ENCODE results near the gene FIGNL1. TPM values are rescaled to one million over a fixed set of nuclear protein-coding genes. Genes with fewer than 3 reads are reported as not detected.

FIGNL1 gene
- total RNA-seq, 2 donors from 2014 or later = 28.0 to 38.2 TPM

DNA sequence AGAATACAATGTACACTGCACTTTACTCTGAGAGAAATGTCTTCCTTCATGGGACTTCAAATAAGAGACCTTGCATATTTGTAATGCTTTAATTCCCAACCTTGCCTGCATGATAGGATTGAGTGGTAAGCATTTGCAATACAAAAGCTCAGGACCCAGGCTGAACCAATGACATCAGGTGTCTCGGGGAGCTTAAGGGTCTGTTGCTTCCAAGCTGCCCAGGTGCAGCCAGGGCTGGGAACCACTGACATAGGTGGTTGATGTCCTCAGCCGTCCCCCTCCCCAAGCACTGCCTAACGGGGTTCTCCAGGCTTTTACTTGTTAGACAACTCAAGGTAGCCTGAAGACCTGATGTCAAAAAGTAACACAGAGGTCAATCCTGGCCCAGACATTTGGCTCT lies 29.1 kb downstream of the FIGNL1 start:
- DNase-seq = peak; percentile 49
- H3K36me3 Mint-ChIP-seq (ENCODE audit: low read depth) = no peaks in the 10 kb centered on the region
- Histone ChIP-seq H3K9me3 (ENCODE audit: control insufficient read depth, low read length) (no peaks in the 10 kb centered on the region), H3K4me3 (ENCODE audit: low read length) (no peak overlapping the region), H3K4me1 (ENCODE audit: control insufficient read depth, insufficient read depth, low read length) (no peaks in the 10 kb centered on the region), H3K27ac (ENCODE audit: low read depth, low read length) (no peak overlapping the region), H3K36me3 (ENCODE audit: control insufficient read depth, insufficient read depth, low read length) (no peaks in the 10 kb centered on the region), H3K27me3 (ENCODE audit: control insufficient read depth, insufficient read depth, low read length, poor library complexity, severe bottlenecking) (no peaks in the 10 kb centered on the region), H3K9ac (ENCODE audit: extremely low read depth, low read length, poor library complexity, severe bottlenecking) (no peak overlapping the region)
- TF ChIP-seq, protein P1, sequence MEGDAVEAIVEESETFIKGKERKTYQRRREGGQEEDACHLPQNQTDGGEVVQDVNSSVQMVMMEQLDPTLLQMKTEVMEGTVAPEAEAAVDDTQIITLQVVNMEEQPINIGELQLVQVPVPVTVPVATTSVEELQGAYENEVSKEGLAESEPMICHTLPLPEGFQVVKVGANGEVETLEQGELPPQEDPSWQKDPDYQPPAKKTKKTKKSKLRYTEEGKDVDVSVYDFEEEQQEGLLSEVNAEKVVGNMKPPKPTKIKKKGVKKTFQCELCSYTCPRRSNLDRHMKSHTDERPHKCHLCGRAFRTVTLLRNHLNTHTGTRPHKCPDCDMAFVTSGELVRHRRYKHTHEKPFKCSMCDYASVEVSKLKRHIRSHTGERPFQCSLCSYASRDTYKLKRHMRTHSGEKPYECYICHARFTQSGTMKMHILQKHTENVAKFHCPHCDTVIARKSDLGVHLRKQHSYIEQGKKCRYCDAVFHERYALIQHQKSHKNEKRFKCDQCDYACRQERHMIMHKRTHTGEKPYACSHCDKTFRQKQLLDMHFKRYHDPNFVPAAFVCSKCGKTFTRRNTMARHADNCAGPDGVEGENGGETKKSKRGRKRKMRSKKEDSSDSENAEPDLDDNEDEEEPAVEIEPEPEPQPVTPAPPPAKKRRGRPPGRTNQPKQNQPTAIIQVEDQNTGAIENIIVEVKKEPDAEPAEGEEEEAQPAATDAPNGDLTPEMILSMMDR (conservative IDR thresholded peaks at IDR 0.05) = no peak
- H3K4me3 Mint-ChIP-seq = no peak overlapping the region
- no peak overlapping the region for H3K27ac Mint-ChIP-seq
- no peaks in the 10 kb centered on the region for H3K27me3 Mint-ChIP-seq (ENCODE audit: insufficient read depth)
- peaks cover 12% of the 10 kb centered on the region for H3K4me1 Mint-ChIP-seq
- 83 to 87% methylated on average over 3 of the region's 3 CpGs for WGBS, 2 experiments (ENCODE audit: insufficient coverage in 1 of 2, insufficient read length in 1 of 2)
- H3K9me3 Mint-ChIP-seq = no peaks in the 10 kb centered on the region

DNA sequence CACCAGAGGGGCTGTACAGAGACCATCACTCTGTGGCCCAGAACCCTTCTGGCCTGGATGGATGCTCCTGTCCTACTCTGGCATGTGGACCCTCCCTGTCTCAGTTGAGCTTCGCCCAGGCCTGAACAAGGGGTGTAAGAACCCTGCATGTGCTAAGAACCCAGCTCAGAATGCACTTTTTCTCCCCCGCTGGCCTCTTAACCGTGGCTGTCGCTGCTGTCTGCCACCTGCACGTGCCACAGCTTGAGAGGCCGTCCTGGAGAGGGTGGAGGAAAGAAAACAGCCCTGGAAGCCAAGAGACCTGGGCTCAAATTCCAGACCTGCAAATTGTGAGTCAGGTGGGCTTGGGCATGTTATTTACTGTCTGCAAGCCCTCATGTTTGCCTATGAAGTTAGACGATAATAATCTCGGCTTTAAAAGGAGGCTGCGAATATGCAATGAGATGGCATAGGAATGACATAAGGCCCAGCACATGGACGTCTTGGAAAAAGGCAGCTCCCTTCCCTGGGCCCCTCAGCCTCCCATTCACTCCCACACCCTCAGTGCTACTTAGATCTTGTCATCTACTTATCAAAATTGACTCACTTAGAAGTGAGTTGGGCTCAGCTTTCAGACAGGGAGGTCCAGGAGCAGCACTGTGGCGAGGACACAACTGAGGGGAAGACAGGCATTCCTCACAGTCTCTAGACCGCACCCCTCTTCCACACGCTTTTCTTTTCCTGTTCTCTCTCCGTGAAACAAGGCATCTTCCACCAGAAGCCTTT lies 31.4 kb downstream of the FIGNL1 start:
- Histone ChIP-seq H3K36me3 (ENCODE audit: control insufficient read depth, insufficient read depth, low read length) (no peaks in the 10 kb centered on the region), H3K9ac (ENCODE audit: extremely low read depth, low read length, poor library complexity, severe bottlenecking) (no peak overlapping the region), H3K4me1 (ENCODE audit: control insufficient read depth, insufficient read depth, low read length) (no peaks in the 10 kb centered on the region), H3K27ac (ENCODE audit: low read depth, low read length) (no peak overlapping the region), H3K27me3 (ENCODE audit: control insufficient read depth, insufficient read depth, low read length, poor library complexity, severe bottlenecking) (no peaks in the 10 kb centered on the region), H3K4me3 (ENCODE audit: low read length) (no peak overlapping the region), H3K9me3 (ENCODE audit: control insufficient read depth, low read length) (no peaks in the 10 kb centered on the region)
- TF ChIP-seq, protein P1 (conservative IDR thresholded peaks at IDR 0.05) = no peak
- DNase-seq = peak; percentile 65
- 77 to 82% methylated on average over 11 to 14 of the region's 14 CpGs for WGBS, 2 experiments (ENCODE audit: insufficient coverage in 1 of 2, insufficient read length in 1 of 2)
- H3K36me3 Mint-ChIP-seq (ENCODE audit: low read depth) = no peaks in the 10 kb centered on the region
- no peaks in the 10 kb centered on the region for H3K27me3 Mint-ChIP-seq (ENCODE audit: insufficient read depth)
- H3K4me1 Mint-ChIP-seq = peaks cover 12% of the 10 kb centered on the region
- no peaks in the 10 kb centered on the region for H3K9me3 Mint-ChIP-seq
- no peak overlapping the region for H3K4me3 Mint-ChIP-seq
- H3K27ac Mint-ChIP-seq = peak overlapping the region; percentile 23

DNA sequence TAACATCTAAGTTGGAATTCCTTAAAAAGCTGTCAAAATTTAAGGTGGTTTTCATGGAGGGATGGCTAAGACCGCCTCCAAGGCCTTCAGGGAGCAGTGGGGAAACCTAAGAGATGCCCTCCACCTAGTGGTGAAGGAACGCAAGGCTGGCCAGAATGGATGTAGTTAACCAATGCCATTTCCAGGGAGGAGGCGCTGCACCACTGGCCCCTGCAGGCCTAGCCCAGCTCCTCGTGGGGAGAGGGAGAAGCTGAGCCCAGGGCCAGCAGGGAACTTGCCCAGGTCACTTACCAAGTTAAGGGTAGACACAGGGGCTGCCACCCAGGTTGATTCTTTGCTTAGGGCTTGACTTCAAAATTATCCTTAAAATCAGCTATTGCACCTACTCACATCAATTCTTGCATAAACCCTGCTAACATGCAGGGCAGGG lies 32.0 kb downstream of the FIGNL1 start:
- TF ChIP-seq, protein P1 (conservative IDR thresholded peaks at IDR 0.05) = peak; percentile 97
- no peak overlapping the region for H3K27ac ChIP-seq (ENCODE audit: low read depth, low read length)
- no peak overlapping the region for H3K4me3 Mint-ChIP-seq
- no peak overlapping the region for H3K27ac Mint-ChIP-seq
- H3K27me3 ChIP-seq (ENCODE audit: control insufficient read depth, insufficient read depth, low read length, poor library complexity, severe bottlenecking) = no peaks in the 10 kb centered on the region
- H3K4me1 Mint-ChIP-seq = peaks cover 12% of the 10 kb centered on the region
- no peaks in the 10 kb centered on the region for H3K4me1 ChIP-seq (ENCODE audit: control insufficient read depth, insufficient read depth, low read length)
- H3K9me3 Mint-ChIP-seq = no peaks in the 10 kb centered on the region
- no peaks in the 10 kb centered on the region for H3K27me3 Mint-ChIP-seq (ENCODE audit: insufficient read depth)
- no peaks in the 10 kb centered on the region for H3K36me3 ChIP-seq (ENCODE audit: control insufficient read depth, insufficient read depth, low read length)
- H3K4me3 ChIP-seq (ENCODE audit: low read length) = no peak overlapping the region
- H3K9ac ChIP-seq (ENCODE audit: extremely low read depth, low read length, poor library complexity, severe bottlenecking) = no peak overlapping the region
- no peaks in the 10 kb centered on the region for H3K36me3 Mint-ChIP-seq (ENCODE audit: low read depth)
- DNase-seq = peak; percentile 95
- H3K9me3 ChIP-seq (ENCODE audit: control insufficient read depth, low read length) = no peaks in the 10 kb centered on the region
- WGBS, 2 experiments (ENCODE audit: insufficient coverage in 1 of 2, insufficient read length in 1 of 2) = 0 to 13% methylated on average over 2 to 4 of the region's 4 CpGs
